22Rv1 (cell line): ENCODE data around the gene RNASE12.
A peak's percentile ranks its signal among the peaks of the same experiment; 100 is the strongest.

Experiments used
- H3K27ac ChIP-seq: fragments of 450-650 bp; 2 replicates; pipeline ENCODE4 v1.5.1; 2017
- CTCF ChIP-seq: fragments of 450-650 bp; IDR thresholded peaks from 2 replicates; pipeline ENCODE4 v1.5.1; 2017; ENCODE audit warnings: mild to moderate bottlenecking
- ZFX ChIP-seq: fragments of 450-650 bp; IDR thresholded peaks from 2 replicates; pipeline ENCODE4 v1.6.1; 2017; ENCODE audit warnings: antibody characterized with exemption, borderline replicate concordance

The RNASE12 gene

GRCh38 chr14:20591235-20591634, at the start of gene RNASE12:
RNASE12 (minus strand) TSS chr14:20591376; CDS start chr14:20590723, 653 bp downstream.
- TF ChIP-seq ZFX, result no peak
- TF ChIP-seq CTCF, result no peak
- no peak within 1 kb of the TSS for H3K27ac ChIP-seq

- peak overlapping the region; percentile 79 for H3K27ac ChIP-seq
- TF ChIP-seq ZFX, result no peak
Observed at GRCh38 chr14:20632831-20633691, 41.9 kb upstream of the RNASE12 start.

- TF ChIP-seq CTCF (no peak), ZFX (no peak)
- peak overlapping the region; percentile 79 for H3K27ac ChIP-seq
Observed at GRCh38 chr14:20632448-20632830, 41.3 kb upstream of the RNASE12 start.

GRCh38 chr14:20631880-20632389, 40.8 kb upstream of the RNASE12 start:
- TF ChIP-seq CTCF (no peak), ZFX (no peak)
- H3K27ac ChIP-seq, result peak overlapping the region; percentile 79

GRCh38 chr14:20631023-20631879, 40.1 kb upstream of the RNASE12 start:
- peak overlapping the region; percentile 79 for H3K27ac ChIP-seq
- TF ChIP-seq ZFX (no peak), CTCF (no peak)

- TF ChIP-seq CTCF (no peak), ZFX (no peak)
- H3K27ac ChIP-seq, result peak overlapping the region; percentile 79
Observed at GRCh38 chr14:20630340-20631022, 39.3 kb upstream of the RNASE12 start.
